Hematopoietic multipotent progenitor cell (in vitro differentiated cells): ENCODE data around the gene TBX2. TPM values are rescaled to one million over a fixed set of nuclear protein-coding genes. Genes with fewer than 3 reads are reported as not detected.

ENCODE experiments used
- DNase-seq, 3 donors: peaks; one replicate each; pipeline ENCODE4 v3.0.0-alpha.2; 2011 to 2015; ENCODE audit warnings: low read depth in 2 of 3, low spot score in 2 of 3
- total RNA-seq: library from RNA; depleted of rRNA; stranded (reverse); fragments of >200 nt; gene quantifications from one replicate; pipeline ENCODE4 v1.2.3, GENCODE V29; 2012

TBX2 gene
- total RNA-seq, 1 donor = under 0.01 TPM

DNA sequence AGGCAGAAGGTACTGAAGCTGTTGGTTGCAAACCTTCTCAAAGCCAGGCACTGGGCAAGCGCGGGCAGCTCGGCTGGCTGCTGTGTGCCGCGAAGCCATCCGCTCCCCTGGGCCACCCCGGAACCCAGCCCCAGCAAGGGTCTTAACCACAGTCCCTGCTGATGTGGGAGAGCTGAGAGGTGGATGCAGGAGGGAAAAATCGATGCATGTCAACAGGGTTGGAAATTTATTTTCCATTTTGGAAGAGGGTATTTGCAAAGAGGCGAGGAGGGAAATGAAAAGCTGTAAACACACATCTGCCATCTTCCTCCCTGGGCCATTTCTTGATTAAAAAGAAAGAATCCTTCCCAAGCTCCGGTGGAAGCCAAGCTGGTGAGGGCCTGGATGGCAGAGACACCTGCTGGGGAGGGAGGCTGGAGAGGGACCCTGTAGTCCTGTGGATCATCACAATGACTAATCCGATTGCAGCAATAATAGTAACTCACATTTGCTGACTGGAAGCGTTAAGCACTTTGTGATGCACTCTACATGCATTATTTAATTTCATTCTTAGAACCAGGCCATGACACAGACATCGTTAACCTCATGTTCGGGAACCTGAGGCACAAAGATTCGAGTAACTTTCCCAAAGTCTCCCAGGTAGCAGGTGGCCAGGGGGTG is 13.9 kb upstream of the TBX2 start:
- no peak for DNase-seq

DNA sequence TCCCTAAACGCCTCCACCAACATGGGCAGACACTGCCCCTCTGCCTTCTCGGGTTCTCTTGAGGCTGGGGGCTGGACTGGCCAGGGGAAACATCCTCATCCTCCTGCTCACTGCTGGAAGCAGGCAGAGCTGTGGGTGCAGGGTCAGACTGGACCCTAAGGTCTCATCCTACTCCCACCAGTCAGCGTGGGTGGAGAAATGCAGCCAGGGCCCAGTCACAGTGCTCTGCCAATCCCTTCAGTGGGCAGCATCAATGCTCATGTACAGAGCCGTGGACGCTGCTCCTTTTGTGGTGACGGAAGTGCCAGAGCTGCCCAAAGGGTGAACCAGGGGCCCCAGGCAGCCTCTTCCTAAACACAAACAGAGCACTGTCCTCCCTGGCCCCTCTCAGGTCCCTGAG is 13.4 kb upstream of the TBX2 start:
- DNase-seq = no peak

DNA sequence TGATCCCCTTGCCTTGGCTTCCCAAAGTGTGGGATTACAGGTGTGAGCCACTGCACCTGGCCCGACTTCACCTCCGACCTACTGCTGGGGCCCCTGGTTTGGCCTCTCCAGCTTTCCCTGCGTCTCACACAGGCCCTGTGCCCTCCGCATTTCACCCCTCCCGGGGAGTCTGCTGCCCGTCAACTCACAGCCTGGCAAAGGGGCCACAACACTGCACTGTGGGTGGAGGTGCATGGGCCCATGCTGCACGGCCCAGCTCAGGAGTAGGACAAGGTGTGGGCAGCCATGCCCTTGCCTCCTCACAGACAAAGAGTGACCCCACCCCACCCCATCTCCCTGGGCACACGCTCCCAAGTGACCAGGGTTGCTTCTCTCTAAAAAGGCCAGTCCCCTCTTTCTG is 12.6 kb upstream of the TBX2 start:
- no peak for DNase-seq

DNA sequence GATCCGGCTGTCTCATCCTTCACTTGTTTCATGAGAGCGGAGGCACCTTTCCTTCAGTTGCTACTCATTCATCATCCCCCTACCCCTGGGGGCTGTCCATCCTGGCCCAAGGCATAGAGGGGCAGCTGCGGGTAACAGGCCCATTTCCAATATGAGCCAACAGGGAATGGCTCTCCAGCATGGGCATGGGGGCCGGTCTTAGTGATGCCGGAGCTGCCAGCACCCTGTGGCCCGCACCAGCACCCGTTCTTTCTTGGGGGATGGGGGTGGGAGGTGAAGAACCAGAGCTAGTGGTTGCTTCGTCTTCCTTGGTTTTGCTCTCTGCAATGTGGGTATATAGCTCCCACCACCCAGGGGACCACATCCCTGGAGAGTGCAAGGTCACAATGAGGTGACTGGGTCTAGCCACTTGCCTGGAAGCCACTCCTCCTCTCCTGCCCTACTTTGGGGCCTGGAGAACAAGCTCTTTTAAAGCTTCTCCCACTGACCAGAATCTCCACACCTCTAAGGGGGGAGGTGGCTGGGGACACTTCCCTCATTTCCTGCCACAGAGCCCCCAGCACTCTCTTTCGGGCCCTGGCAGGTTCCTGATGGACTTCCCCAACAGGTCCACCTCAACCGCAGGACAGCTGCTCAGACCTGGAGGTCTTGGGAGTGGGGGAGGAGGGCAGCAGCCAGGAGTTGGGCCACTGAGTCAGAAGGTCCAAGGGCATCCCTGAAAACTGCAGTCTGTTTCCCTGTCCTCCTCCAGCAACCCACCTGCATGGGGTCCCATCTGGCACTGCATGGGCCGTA is 11.9 kb upstream of the TBX2 start:
- DNase-seq = no peak

- DNase-seq = no peak
Observed at GRCh38 chr17:61388561-61389356, 10.9 kb upstream of the TBX2 start.

DNA sequence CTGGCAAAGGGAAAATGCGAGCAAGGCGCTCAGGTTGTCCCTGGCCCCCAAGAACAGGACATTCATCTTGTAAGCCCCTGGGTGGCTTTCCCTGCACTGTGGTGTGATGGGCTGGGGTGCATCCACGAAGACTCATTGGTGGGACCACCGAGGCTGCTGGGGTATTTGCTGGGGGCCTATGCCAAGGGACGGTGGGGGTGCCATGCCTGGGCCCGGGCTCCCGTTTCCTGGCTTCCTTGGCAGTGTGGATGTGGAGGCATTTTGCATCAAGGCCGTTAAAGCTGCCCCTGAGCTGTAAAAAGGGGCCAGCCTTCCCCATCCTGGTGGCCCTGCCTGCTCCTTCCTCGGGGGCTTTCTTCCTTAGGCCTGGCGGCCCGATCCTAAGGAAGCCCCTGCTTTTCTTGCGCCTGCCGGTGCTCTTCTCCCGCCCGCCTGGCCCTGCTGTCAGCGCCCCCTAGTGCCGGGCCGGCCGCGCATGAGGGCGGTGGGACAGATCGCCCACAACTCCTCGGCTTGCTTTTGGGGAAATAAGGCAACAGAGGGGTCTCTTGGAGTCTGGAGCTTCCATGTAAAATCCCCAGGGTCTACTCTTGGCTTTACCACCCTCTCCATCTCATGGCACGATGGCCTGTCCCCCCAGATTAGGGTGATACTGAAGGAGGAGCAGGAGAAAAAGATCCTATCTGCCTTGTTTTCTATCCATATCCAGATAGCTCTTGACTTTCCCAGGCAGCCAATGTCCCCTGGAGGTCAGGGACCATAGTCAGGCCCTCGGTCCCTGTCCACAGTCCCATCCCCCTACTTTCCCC is 9.8 kb upstream of the TBX2 start:
- peak in 1 of 3 donors; percentile 62 for DNase-seq

GRCh38 chr17:61390479-61390791 is 9.2 kb upstream of the TBX2 start:
- no peak for DNase-seq

DNA sequence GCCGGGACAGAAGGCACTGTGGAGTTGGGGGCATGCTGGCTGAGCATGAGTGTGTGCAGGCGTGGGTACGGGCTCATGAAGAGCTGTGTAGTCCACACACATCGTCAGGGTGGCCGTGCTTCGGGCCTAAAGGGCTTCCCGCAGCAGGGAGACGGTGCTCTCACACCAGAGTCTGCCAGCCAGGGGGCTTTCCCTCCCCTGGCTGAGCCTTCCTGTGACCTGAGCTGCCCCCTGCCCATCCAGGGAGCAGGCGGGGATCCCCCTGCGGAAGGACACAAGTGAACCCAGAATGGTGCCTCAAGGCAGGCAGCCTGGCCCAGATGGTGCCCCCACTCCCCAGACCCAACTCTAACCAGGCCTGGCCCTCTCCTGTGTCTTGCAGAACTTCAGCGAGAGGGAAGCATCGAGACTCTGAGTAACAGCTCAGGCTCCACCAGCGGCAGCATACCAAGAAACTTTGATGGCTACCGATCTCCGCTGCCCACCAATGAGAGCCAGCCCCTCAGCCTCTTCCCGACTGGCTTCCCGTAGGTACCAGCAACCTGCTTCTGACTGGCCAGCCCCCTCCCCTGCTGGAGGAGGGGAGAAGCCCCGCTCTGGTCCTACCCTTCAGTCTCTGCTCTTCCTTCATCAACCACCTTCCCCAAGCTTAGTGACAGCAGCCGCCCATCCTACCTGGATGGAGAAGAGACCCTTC is 7.9 kb upstream of the TBX2 start:
- no peak for DNase-seq

- no peak for DNase-seq
Observed at GRCh38 chr17:61392679-61393078, 7.0 kb upstream of the TBX2 start.

DNA sequence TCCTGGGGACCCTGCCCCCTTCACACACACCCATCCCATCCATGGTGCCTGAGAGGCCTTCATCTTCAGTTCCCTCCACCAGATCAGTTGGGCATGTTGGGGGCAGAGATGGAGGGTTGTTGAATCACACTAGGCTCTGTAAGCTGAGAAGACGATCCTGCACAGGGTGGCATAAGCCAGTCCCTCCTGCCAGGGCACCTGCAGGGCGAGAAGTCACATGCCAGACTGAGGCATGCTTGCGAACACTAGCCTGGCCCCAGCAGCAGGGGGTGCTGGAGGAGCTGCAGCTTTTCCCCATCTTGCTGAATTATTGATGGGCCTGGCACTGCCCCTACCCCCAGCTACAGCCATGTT is 6.1 kb upstream of the TBX2 start:
- DNase-seq = peak in 1 of 3 donors; percentile 24

DNA sequence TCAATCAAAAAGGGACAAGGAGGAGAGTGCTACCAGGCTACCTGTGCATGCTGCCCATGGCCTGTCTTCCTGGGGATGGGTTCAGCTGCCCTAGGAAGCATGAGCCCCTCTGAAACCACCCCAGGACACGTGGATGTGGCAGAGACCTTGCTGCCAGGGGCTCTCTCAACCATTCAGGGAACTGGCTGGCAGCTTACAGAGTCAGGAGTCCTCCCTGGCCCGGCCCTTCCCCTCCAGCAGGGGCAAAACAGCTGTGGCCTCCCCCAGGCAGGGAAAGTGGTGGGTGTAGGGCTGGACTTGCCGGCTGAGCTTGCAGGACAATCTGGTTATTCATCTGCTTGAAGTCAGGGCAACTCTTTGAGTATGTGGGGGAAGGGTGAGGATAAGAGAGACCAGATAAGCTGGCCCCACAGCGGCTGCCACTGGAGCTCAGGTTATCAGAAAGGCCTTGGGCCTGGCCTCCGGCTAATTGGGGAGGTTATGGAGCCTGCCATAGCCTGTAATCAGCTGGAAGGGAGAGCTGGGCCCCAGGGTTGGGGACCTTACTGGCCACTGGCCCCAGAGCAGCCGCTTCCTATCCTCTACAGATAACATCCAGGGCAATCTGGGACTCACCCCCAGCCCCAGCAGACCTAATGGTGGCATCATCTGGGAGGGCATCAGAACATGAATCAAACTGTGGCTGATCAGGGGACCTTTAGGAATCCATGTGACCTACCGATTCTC is 5.6 kb upstream of the TBX2 start:
- DNase-seq = no peak

DNA sequence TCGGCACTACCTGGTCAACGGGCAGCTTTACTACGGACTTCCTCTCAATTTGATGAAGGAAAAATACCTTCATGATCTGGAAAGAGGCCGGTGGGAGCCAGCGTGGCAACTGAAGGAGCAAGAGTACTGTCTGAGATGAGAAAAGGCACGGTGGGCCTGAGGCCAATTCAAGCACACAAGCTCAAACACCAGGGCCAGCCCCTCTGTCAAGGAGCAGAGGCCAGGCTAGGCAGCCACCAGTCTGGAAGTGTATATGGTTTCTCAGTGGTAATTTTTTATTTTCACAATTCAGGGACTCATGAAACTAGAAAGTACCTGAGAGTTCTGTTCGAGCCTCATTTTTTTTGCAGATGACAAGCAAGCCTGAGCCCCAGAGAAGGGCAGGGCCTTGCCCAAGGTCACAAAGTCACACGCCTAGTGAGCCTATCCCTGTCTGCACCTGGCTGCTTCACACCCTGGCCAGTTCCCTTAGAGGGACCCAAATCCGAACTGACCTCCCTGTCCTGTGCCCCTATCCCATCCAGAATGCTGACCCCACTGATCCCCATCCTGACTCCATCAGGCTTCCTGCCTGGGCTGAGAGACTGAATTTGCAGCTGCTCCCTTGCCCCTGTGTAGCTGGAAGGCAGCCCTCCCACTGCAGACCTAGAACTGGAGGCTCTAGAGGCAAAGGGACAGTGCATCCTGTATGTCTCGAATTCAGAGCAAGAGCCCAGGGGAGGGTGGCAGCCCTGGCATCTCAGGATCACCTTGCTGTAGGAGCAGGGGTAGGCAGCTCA is 4.8 kb upstream of the TBX2 start:
- no peak for DNase-seq

GRCh38 chr17:61395409-61395982 is 4.1 kb upstream of the TBX2 start:
- no peak for DNase-seq

DNA sequence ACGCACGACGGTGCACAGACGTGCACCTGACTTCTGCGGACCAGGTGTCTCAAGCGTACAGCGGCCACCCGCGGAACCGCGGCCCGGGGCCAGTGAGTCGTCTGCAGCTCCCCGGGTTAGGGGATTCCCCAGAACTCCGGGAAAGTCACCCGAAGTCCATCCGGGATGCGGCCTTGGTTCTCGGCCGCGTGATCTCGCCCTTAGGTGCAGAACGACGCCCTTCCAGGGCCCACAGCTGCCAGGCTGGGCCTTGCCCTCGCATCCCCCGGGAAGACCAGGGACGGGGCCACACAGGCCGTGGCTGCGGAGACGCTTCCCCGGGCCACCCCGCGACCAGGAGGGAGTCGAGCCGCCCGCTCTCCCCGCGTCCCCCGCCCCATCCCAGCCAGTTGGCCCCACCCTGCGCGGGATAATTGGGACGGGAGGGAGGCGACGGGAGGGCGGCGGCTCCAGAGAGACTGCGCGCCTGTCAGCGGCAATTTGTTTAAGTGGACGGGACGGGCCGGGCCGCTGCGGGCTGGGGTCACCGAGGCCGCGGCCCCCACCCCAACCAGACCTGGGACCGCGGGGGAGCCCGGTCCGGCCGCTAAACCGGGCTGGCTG is 3.6 kb upstream of the TBX2 start:
- no peak for DNase-seq

- DNase-seq = no peak
Observed at GRCh38 chr17:61396586-61397085, 3.0 kb upstream of the TBX2 start.

DNA sequence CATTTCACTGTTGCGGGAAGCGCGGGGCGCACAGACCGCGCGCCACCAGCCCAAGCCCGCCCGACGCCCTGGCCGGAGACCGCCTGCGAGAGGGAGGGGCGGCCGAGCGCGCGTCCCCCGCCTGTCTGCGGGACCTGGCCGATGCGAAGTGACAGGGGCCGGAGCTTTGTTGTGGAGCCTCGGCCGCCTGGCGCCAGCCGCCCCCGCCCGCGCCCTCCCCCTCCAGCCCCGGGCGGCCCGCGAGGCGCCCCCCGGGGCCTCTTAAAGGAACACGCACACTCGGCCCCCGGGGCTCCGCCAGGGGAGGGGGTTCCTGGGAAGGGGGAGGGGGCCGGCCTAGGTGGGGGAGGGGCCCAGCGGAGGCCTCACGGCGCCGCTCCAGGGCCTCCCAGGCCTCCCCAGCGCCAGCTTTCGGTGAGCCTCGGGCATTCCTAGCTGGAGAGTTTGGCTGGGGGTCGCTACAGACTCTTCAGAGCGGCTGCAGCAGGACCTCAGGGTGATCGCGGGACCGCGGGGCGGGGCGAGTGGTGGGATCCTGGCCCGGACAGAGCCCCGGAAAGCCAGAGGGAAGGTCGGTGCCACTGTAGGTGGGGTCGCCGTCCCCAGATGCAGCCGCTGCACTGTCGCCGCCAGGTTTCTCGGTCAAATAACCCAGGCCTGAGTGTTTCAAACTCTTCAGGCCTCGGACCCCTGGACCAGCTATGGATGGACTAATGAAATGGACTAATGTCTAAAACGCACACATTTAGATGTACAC is 2.4 kb upstream of the TBX2 start:
- no peak for DNase-seq

- peak in 1 of 3 donors; percentile 14 for DNase-seq
Observed at GRCh38 chr17:61398721-61399130, 917 bp upstream of the TBX2 start.
